ENCODE results near the gene KCNN3. TPM values are rescaled to one million over a fixed set of nuclear protein-coding genes. Genes with fewer than 3 reads are reported as not detected.

KCNN3 gene
- total RNA-seq, 4 donors from 2014 or later, result 3.6 to 17.0 (median 12.4) TPM

DNA sequence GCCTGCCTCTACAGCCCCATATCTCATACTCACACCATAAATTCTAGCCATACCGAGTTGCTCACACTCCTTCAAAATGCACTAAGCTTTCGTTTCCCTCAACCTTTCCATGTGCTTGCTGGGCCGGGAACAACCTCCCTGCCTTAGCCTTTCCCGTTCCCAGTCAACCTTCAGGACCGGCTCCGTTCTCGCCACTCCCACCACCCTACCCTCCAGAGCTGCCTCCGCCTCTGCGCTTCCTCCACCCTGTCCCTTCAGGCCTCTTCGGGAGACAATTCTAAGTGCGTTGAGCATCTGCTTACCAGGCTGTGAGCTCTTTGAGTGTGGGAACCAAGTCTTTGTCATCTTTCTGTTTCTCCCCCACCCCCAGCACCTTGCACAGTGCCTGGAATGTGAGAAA, 31.6 kb downstream of the KCNN3 start:
- 92% methylated on average over 11 of the region's 11 CpGs for WGBS
- no peaks in the 10 kb centered on the region for H3K9me3 ChIP-seq
- H3K27ac ChIP-seq (replicated peaks in 1 of 4), result peak overlapping the region in 2 of 4 donors; percentile 34 to 64
- no peaks in the 10 kb centered on the region for H3K36me3 ChIP-seq
- no peaks in the 10 kb centered on the region for H3K27me3 ChIP-seq
- H3K4me3 ChIP-seq, result no peak overlapping the region
- no peak for DNase-seq (ENCODE audit: extremely low spot score)
- H3K4me1 ChIP-seq, result peaks cover 15 to 61% (median 44%) of the 10 kb centered on the region in 4 donors
- intact Hi-C loops (cut with DNase I), result no loop called here
- TF ChIP-seq EP300 (IDR thresholded peaks at IDR 0.05) (no peak), POLR2AphosphoS5 (IDR thresholded peaks at IDR 0.05) (no peak), POLR2A (IDR thresholded peaks at IDR 0.05; ENCODE audit: low read depth) (no peak)
- TF ChIP-seq, protein P1, sequence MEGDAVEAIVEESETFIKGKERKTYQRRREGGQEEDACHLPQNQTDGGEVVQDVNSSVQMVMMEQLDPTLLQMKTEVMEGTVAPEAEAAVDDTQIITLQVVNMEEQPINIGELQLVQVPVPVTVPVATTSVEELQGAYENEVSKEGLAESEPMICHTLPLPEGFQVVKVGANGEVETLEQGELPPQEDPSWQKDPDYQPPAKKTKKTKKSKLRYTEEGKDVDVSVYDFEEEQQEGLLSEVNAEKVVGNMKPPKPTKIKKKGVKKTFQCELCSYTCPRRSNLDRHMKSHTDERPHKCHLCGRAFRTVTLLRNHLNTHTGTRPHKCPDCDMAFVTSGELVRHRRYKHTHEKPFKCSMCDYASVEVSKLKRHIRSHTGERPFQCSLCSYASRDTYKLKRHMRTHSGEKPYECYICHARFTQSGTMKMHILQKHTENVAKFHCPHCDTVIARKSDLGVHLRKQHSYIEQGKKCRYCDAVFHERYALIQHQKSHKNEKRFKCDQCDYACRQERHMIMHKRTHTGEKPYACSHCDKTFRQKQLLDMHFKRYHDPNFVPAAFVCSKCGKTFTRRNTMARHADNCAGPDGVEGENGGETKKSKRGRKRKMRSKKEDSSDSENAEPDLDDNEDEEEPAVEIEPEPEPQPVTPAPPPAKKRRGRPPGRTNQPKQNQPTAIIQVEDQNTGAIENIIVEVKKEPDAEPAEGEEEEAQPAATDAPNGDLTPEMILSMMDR (IDR thresholded peaks at IDR 0.05), result no peak

DNA sequence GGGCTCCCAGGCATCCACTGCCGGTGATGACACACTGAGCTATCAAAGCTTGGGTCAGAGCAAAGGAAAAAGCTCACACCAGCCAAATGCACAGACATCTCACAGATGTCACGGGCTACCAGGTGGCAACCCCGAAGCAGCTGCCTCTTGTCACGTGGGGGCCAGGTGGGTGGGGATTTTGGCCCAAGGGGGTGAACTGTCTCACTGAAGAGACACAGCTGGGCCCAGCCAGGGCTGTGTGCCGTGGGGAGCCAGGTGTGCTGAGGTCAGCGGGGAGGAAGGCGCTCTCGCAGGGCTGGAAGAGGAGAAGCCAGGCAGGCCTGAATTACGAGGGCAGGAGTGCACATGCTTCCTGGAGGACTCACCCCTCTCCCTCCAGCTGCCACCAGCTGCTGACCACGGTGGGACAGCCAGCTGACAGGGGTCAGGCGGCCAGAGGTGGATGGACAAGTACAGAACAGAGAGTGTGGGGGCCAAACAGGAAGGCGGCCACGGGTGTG, 32.4 kb downstream of the KCNN3 start:
- 81% methylated on average over 10 of the region's 13 CpGs for WGBS
- peaks cover 22 to 68% (median 50%) of the 10 kb centered on the region in 4 donors for H3K4me1 ChIP-seq
- H3K36me3 ChIP-seq, result no peaks in the 10 kb centered on the region
- no peak overlapping the region for H3K4me3 ChIP-seq
- intact Hi-C loops (cut with DNase I), result no loop called here
- H3K27ac ChIP-seq (replicated peaks in 1 of 4), result peak overlapping the region in 2 of 4 donors; percentile 34 to 64
- TF ChIP-seq POLR2AphosphoS5 (IDR thresholded peaks at IDR 0.05) (peak; percentile 62 to 85), EP300 (IDR thresholded peaks at IDR 0.05) (no peak), POLR2A (IDR thresholded peaks at IDR 0.05; ENCODE audit: low read depth) (no peak)
- TF ChIP-seq, protein P1 (IDR thresholded peaks at IDR 0.05), result no peak
- H3K9me3 ChIP-seq, result no peaks in the 10 kb centered on the region
- no peaks in the 10 kb centered on the region for H3K27me3 ChIP-seq
- DNase-seq (ENCODE audit: extremely low spot score), result peak; percentile 94

DNA sequence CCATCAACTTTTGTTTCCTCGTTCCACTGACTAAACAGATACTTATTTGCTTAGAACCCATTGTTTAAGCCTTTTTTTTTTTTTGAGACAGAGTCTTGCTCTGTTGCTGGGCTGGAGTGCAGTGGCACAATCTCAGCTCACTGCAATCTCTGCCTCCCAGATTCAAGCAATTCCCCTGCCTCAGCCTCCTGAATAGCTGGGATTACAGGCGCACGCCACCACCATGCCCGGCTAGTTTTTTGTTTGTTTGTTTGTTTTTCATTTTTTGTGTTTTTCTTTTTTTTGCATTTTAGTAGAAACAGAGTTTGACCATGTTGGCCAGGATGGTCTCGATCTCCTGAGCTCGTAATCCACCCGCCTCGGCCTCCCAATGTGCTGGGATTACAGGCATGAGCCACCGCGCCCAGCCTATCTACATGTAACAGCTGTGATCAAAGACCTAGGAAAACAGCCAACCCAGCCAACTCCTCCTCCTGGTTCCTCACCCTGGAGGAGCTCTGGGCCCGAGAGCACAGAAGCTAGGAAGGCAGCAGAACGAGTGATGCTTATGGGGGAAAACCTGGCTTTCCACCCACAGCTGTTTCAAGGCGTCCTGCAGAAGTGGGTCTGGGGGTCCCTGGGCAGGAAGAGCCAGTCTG, 32.9 kb downstream of the KCNN3 start:
- WGBS, result 79% methylated on average over 13 of the region's 13 CpGs

DNA sequence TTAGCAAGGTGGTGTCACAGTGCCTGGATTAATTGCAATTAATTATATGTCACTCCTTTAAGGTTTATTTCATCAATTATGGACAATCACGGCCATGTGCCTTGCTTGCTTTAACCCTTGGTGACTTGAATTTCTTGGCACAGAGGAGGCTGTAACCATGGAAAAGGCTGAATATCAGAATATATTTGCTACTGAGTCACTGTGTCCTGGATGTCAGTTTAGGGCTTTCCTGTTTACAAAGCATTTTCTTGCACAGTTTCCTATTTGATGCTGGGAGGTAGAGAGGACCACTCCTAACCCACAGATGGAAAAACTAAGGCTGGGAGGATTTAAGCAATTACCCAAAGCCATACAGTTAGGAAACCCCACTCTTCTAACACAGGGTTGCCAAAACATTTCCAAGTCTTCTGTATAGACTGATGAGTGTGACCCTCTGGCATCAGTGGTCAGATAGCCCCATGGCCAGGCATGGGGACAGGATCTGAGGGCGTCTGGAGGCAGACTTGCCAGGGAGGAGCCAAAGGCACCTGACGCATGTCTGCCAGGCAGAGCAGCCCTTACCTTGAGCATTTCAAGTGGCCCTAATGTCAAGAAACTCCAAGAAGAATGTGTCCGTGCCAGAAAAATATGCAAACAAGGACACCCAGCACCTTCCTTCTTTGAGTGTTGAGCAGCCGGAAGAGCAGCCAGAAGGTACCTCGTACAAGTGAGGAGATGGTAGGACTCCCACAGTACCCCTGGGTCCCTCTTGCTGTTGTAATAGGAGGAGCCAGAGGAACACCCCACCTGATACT, 34.4 kb downstream of the KCNN3 start:
- no peak for DNase-seq (ENCODE audit: extremely low spot score)
- peaks cover 22 to 77% (median 61%) of the 10 kb centered on the region in 4 donors for H3K4me1 ChIP-seq
- no peak overlapping the region for H3K4me3 ChIP-seq
- no peaks in the 10 kb centered on the region for H3K27me3 ChIP-seq
- no peaks in the 10 kb centered on the region for H3K9me3 ChIP-seq
- 89% methylated on average over 4 of the region's 6 CpGs for WGBS
- intact Hi-C loops (cut with DNase I), result no loop called here
- H3K27ac ChIP-seq (replicated peaks in 1 of 4), result no peak overlapping the region
- TF ChIP-seq POLR2A (IDR thresholded peaks at IDR 0.05; ENCODE audit: low read depth), result no peak
- TF ChIP-seq POLR2AphosphoS5 (IDR thresholded peaks at IDR 0.05), result no peak
- TF ChIP-seq, protein P1 (IDR thresholded peaks at IDR 0.05), result no peak
- TF ChIP-seq EP300 (IDR thresholded peaks at IDR 0.05), result no peak
- no peaks in the 10 kb centered on the region for H3K36me3 ChIP-seq

More for the DNA sequence above, 32.9 kb downstream of the KCNN3 start:
- Histone ChIP-seq H3K27me3 (no peaks in the 10 kb centered on the region), H3K4me3 (no peak overlapping the region), H3K36me3 (no peaks in the 10 kb centered on the region), H3K9me3 (no peaks in the 10 kb centered on the region), H3K4me1 (peaks cover 22 to 74% (median 52%) of the 10 kb centered on the region in 4 donors), H3K27ac (replicated peaks in 1 of 4) (peak overlapping the region in 1 of 4 donors; percentile 64)
- intact Hi-C loops (cut with DNase I), result no loop called here
- no peak for TF ChIP-seq EP300 (IDR thresholded peaks at IDR 0.05)
- TF ChIP-seq POLR2AphosphoS5 (IDR thresholded peaks at IDR 0.05), result no peak
- TF ChIP-seq POLR2A (IDR thresholded peaks at IDR 0.05; ENCODE audit: low read depth), result no peak
- TF ChIP-seq, protein P1 (IDR thresholded peaks at IDR 0.05), result no peak
- DNase-seq (ENCODE audit: extremely low spot score), result no peak

Data from esophagus muscularis mucosa (tissue), 4 donors.